Measurements from ENCODE around the gene HS3ST5. TPM values are rescaled to one million over a fixed set of nuclear protein-coding genes. Genes with fewer than 3 reads are reported as not detected.

Gene HS3ST5, protein sequence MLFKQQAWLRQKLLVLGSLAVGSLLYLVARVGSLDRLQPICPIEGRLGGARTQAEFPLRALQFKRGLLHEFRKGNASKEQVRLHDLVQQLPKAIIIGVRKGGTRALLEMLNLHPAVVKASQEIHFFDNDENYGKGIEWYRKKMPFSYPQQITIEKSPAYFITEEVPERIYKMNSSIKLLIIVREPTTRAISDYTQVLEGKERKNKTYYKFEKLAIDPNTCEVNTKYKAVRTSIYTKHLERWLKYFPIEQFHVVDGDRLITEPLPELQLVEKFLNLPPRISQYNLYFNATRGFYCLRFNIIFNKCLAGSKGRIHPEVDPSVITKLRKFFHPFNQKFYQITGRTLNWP
- not detected for total RNA-seq

- DNase-seq (ENCODE audit: low spot score in 2 of 2): peak in 1 of 2 donors; percentile 51
- Histone ChIP-seq H3K27ac (no peak within 1 kb of the TSS), H3K4me1 (peaks cover 25% of the 10 kb centered on the region), H3K27me3 (peaks cover 47% of the 10 kb centered on the region), H3K36me3 (no peaks in the 10 kb centered on the region), H3K4me3 (peak within 1 kb of the TSS; percentile 58), H3K9me3 (no peaks in the 10 kb centered on the region)
- no peak for TF ChIP-seq POLR2A (IDR thresholded peaks at IDR 0.05)
- TF ChIP-seq CTCF (IDR thresholded peaks at IDR 0.05): no peak
- TF ChIP-seq POLR2AphosphoS5 (IDR thresholded peaks at IDR 0.05): no peak
- no peak for TF ChIP-seq EP300 (IDR thresholded peaks at IDR 0.05)
- WGBS: under 1% methylated on average over 38 of the region's 73 CpGs
These were observed at the start of gene HS3ST5 for GRCh38 chr6:114342826-114343781. Gene HS3ST5 (minus strand): TSS chr6:114343023. CDS start chr6:114062845, 280,178 bp downstream.

GRCh38 chr6:114390176-114390575 is 47.4 kb upstream of the HS3ST5 start:
- TF ChIP-seq POLR2A (IDR thresholded peaks at IDR 0.05) (no peak), EP300 (IDR thresholded peaks at IDR 0.05) (no peak), POLR2AphosphoS5 (IDR thresholded peaks at IDR 0.05) (no peak), CTCF (IDR thresholded peaks at IDR 0.05) (no peak)
- Histone ChIP-seq H3K27me3 (no peaks in the 10 kb centered on the region), H3K9me3 (no peaks in the 10 kb centered on the region), H3K27ac (no peak overlapping the region), H3K36me3 (no peaks in the 10 kb centered on the region), H3K4me3 (no peak overlapping the region), H3K4me1 (no peaks in the 10 kb centered on the region)
- no peak for DNase-seq (ENCODE audit: low spot score in 2 of 2)
- 84% methylated on average over 2 of the region's 2 CpGs for WGBS

DNA sequence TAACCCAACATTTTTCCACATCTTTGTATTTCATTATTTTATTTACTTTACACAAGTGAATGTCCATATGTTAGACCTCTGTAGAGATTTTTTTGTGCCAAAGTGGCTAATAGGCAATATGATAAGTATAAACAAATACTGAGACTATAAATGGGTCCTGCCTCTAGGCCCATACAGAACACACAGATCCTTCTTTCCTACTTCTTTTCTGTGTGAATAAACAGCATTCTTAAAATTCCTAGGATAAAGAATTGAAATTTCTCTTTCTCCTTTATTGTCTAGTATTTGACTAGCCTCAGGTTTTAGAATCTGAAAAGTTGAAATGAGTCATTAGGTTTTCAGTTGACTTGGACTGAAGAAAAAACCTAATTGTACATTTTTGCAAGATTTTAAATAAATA is 46.3 kb upstream of the HS3ST5 start:
- Histone ChIP-seq H3K4me3 (no peak overlapping the region), H3K9me3 (no peaks in the 10 kb centered on the region), H3K27ac (no peak overlapping the region), H3K36me3 (no peaks in the 10 kb centered on the region), H3K4me1 (no peaks in the 10 kb centered on the region), H3K27me3 (no peaks in the 10 kb centered on the region)
- no peak for TF ChIP-seq POLR2AphosphoS5 (IDR thresholded peaks at IDR 0.05)
- TF ChIP-seq EP300 (IDR thresholded peaks at IDR 0.05): no peak
- TF ChIP-seq POLR2A (IDR thresholded peaks at IDR 0.05): no peak
- no peak for TF ChIP-seq CTCF (IDR thresholded peaks at IDR 0.05)
- no peak for DNase-seq (ENCODE audit: low spot score in 2 of 2)

- no peaks in the 10 kb centered on the region for H3K4me1 ChIP-seq
- no peak overlapping the region for H3K27ac ChIP-seq
- H3K27me3 ChIP-seq: no peaks in the 10 kb centered on the region
- no peaks in the 10 kb centered on the region for H3K9me3 ChIP-seq
- 91% methylated on average over 1 of the region's 1 CpG for WGBS
- no peak overlapping the region for H3K4me3 ChIP-seq
- TF ChIP-seq CTCF (IDR thresholded peaks at IDR 0.05) (no peak), POLR2A (IDR thresholded peaks at IDR 0.05) (no peak), POLR2AphosphoS5 (IDR thresholded peaks at IDR 0.05) (no peak), EP300 (IDR thresholded peaks at IDR 0.05) (no peak)
- no peak for DNase-seq (ENCODE audit: low spot score in 2 of 2)
- no peaks in the 10 kb centered on the region for H3K36me3 ChIP-seq
These were observed 39.6 kb upstream of the HS3ST5 start for GRCh38 chr6:114382406-114382805.

DNA sequence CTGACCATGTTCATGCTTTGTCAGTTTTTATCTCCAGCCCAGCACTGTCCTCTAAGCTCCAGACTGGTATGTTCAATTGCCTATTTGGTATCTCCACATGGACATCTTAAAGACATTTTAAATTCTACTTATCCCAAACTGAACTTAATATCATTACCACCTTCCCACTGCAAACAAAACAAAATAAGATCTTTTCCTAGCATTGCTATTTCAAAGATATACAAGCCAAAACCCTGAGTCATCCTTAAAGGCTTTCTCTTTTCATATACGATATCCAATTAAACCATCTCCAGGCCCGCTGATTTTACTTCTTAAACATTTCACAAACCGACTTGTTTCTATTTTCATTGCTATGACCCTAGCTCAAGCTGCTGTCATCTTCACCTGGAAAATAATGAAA is 35.1 kb upstream of the HS3ST5 start:
- H3K27me3 ChIP-seq: no peaks in the 10 kb centered on the region
- no peak for DNase-seq (ENCODE audit: low spot score in 2 of 2)

More for the DNA sequence above, 35.1 kb upstream of the HS3ST5 start:
- H3K9me3 ChIP-seq: no peaks in the 10 kb centered on the region
- no peaks in the 10 kb centered on the region for H3K4me1 ChIP-seq
- no peaks in the 10 kb centered on the region for H3K36me3 ChIP-seq
- TF ChIP-seq POLR2AphosphoS5 (IDR thresholded peaks at IDR 0.05) (no peak), EP300 (IDR thresholded peaks at IDR 0.05) (no peak), CTCF (IDR thresholded peaks at IDR 0.05) (no peak), POLR2A (IDR thresholded peaks at IDR 0.05) (no peak)
- no peak overlapping the region for H3K27ac ChIP-seq
- WGBS: 89% methylated on average over 3 of the region's 3 CpGs
- no peak overlapping the region for H3K4me3 ChIP-seq

All from suprapubic skin (tissue), 4 donors.